Type B pancreatic cell (in vitro differentiated cells): ENCODE data around the gene ANXA6. TPM values are rescaled to one million over a fixed set of nuclear protein-coding genes. Genes with fewer than 3 reads are reported as not detected.

Experiments used
- DNase-seq: peaks from one replicate; pipeline ENCODE4 v3.0.0; 2021; ENCODE audit warnings: mixed read lengths; ENCODE audit not compliant: unreplicated experiment; ENCODE audit errors: extremely low spot score
- H3K27ac Mint-ChIP-seq: 2 replicates; pipeline ENCODE4 v1.8.0; 2021; ENCODE audit warnings: mild to moderate bottlenecking, mixed read lengths
- H3K27me3 Mint-ChIP-seq: 2 replicates; pipeline ENCODE4 v1.8.0; 2021; ENCODE audit warnings: mixed read lengths
- H3K36me3 Mint-ChIP-seq: 2 replicates; pipeline ENCODE4 v1.8.0; 2021; ENCODE audit warnings: mixed read lengths
- H3K4me1 Mint-ChIP-seq: one replicate; pipeline ENCODE4 v1.8.0; 2021; ENCODE audit warnings: mixed read lengths; ENCODE audit not compliant: unreplicated experiment
- H3K4me3 Mint-ChIP-seq: 2 replicates; pipeline ENCODE4 v1.8.0; 2021; ENCODE audit warnings: mild to moderate bottlenecking, mixed read lengths
- H3K9me3 Mint-ChIP-seq: 2 replicates; pipeline ENCODE4 v1.8.0; 2021; ENCODE audit warnings: mixed read lengths
- CTCF ChIP-seq: fragments of 200-600 bp; sonication (generic); conservative IDR thresholded peaks from 2 replicates; pipeline ENCODE4 v1.5.0; 2021; ENCODE audit warnings: antibody characterized with exemption, mild to moderate bottlenecking
- total RNA-seq: library from RNA; stranded (reverse); gene quantifications from 2 replicates; pipeline ENCODE4 v1.2.1, GENCODE V29; 2021; ENCODE audit warnings: low replicate concordance

The ANXA6 gene
- total RNA-seq, 1 donor from 2014 or later: 200 TPM

GRCh38 chr5:151148583-151148982, 9.0 kb downstream of the ANXA6 start:
- Mint-ChIP-seq H3K27ac (no peak overlapping the region), H3K4me1 (peaks cover 50% of the 10 kb centered on the region), H3K4me3 (peak overlapping the region; percentile 2), H3K27me3 (no peaks in the 10 kb centered on the region), H3K36me3 (peaks cover 16% of the 10 kb centered on the region), H3K9me3 (no peaks in the 10 kb centered on the region)
- TF ChIP-seq CTCF: no peak
- DNase-seq: no peak

- H3K36me3 Mint-ChIP-seq: peaks cover 16% of the 10 kb centered on the region
Measured at GRCh38 chr5:151147033-151147432, 10.5 kb downstream of the ANXA6 start.

GRCh38 chr5:151146061-151146460, 11.5 kb downstream of the ANXA6 start:
- Mint-ChIP-seq H3K4me1 (peaks cover 49% of the 10 kb centered on the region), H3K36me3 (peaks cover 16% of the 10 kb centered on the region), H3K9me3 (no peaks in the 10 kb centered on the region), H3K27ac (no peak overlapping the region), H3K27me3 (no peaks in the 10 kb centered on the region), H3K4me3 (no peak overlapping the region)
- no peak for TF ChIP-seq CTCF
- DNase-seq: no peak

More at GRCh38 chr5:151147033-151147432, 10.5 kb downstream of the ANXA6 start:
- DNase-seq: no peak
- no peak overlapping the region for H3K4me3 Mint-ChIP-seq
- peaks cover 49% of the 10 kb centered on the region for H3K4me1 Mint-ChIP-seq
- no peaks in the 10 kb centered on the region for H3K27me3 Mint-ChIP-seq
- peak overlapping the region; percentile 34 for H3K27ac Mint-ChIP-seq
- H3K9me3 Mint-ChIP-seq: no peaks in the 10 kb centered on the region
- no peak for TF ChIP-seq CTCF

- DNase-seq: no peak
- Mint-ChIP-seq H3K36me3 (peaks cover 16% of the 10 kb centered on the region), H3K4me3 (no peak overlapping the region), H3K27me3 (no peaks in the 10 kb centered on the region), H3K27ac (no peak overlapping the region), H3K4me1 (peaks cover 42% of the 10 kb centered on the region), H3K9me3 (no peaks in the 10 kb centered on the region)
- TF ChIP-seq CTCF: no peak
Measured at GRCh38 chr5:151144922-151145321, 12.7 kb downstream of the ANXA6 start.

GRCh38 chr5:151144275-151144674, 13.3 kb downstream of the ANXA6 start:
- no peak for DNase-seq
- TF ChIP-seq CTCF: no peak
- Mint-ChIP-seq H3K27me3 (no peaks in the 10 kb centered on the region), H3K9me3 (no peaks in the 10 kb centered on the region), H3K27ac (no peak overlapping the region), H3K36me3 (peaks cover 16% of the 10 kb centered on the region), H3K4me1 (peaks cover 41% of the 10 kb centered on the region), H3K4me3 (no peak overlapping the region)

GRCh38 chr5:151143645-151144044, 13.9 kb downstream of the ANXA6 start:
- DNase-seq: no peak
- Mint-ChIP-seq H3K27ac (no peak overlapping the region), H3K36me3 (peaks cover 20% of the 10 kb centered on the region), H3K4me1 (peaks cover 37% of the 10 kb centered on the region), H3K9me3 (no peaks in the 10 kb centered on the region), H3K27me3 (no peaks in the 10 kb centered on the region), H3K4me3 (no peak overlapping the region)
- no peak for TF ChIP-seq CTCF
